ENCODE measurements around the gene CCDC88C. TPM values are rescaled to one million over a fixed set of nuclear protein-coding genes. Genes with fewer than 3 reads are reported as not detected.
A peak's percentile ranks its signal among the peaks of the same experiment; 100 is the strongest.

CCDC88C gene
- total RNA-seq, 6 experiments from 2014 or later: 0.09 to 0.61 (median 0.19) TPM; not detected in 3

DNA sequence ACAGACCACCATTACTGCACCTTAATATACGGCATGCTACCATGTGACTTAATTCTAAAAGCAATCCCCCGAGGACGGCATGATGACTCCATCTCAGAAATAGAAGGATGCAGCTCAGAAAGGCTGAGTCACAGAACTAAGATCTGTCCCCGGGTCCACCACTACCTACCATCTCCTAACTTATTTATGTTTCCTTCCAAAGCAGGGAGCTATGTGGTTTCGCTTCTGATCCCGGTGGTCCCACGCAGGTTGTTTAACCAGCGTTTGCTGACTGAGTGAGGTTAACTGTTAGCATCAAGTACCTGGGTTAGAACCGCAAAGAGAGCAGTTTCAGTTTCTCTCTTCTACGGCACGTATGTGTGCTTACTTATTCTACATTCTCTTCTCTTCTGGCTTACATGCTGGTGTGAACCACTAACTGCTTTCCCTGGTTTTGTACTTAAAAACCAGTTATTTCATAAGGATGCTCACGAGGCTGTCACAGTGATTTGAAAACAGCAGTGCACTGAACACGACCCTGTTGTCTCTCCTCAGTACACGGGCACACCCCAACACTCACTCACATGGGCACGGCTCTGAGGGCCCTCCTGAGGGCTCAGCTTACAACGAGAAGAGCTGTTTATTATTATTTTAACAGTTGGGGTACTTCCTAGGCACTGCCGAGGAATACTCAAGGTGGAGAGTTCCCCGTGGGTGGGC, 66.7 kb downstream of the CCDC88C start:
- no peaks in the 10 kb centered on the region for H3K36me3 Mint-ChIP-seq (ENCODE audit: low read depth)
- no peaks in the 10 kb centered on the region for H3K9me3 Mint-ChIP-seq
- H3K4me1 Mint-ChIP-seq (ENCODE audit: low read depth): peaks cover 10% of the 10 kb centered on the region; the same call in 1 of the 2 replicates
- peak overlapping the region; percentile 81; the same call in 1 of the 2 replicates for H3K4me3 Mint-ChIP-seq
- TF ChIP-seq, protein P1, sequence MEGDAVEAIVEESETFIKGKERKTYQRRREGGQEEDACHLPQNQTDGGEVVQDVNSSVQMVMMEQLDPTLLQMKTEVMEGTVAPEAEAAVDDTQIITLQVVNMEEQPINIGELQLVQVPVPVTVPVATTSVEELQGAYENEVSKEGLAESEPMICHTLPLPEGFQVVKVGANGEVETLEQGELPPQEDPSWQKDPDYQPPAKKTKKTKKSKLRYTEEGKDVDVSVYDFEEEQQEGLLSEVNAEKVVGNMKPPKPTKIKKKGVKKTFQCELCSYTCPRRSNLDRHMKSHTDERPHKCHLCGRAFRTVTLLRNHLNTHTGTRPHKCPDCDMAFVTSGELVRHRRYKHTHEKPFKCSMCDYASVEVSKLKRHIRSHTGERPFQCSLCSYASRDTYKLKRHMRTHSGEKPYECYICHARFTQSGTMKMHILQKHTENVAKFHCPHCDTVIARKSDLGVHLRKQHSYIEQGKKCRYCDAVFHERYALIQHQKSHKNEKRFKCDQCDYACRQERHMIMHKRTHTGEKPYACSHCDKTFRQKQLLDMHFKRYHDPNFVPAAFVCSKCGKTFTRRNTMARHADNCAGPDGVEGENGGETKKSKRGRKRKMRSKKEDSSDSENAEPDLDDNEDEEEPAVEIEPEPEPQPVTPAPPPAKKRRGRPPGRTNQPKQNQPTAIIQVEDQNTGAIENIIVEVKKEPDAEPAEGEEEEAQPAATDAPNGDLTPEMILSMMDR (IDR thresholded peaks at IDR 0.05): no peak
- H3K27ac Mint-ChIP-seq: no peak overlapping the region; the same call in 1 of the 2 replicates
- no peak for DNase-seq
- H3K27me3 Mint-ChIP-seq (ENCODE audit: insufficient read depth): peaks cover 50% of the 10 kb centered on the region

DNA sequence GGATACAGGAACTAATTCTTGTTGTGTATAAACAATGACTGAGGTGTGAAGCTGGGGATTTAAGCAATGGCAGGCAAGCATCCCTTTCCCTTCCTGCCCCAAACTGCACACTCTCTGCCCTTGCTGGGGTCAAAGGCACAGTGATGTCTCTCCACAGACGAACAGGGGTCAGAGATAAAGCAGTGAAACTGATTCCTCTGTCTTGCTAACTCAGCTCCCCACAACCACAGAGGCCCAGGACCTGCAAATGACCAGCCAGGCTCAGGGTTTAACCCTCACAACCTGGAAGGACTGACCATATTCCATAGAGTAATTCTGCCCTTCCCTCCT, 67.2 kb downstream of the CCDC88C start:
- H3K27me3 Mint-ChIP-seq (ENCODE audit: insufficient read depth): peaks cover 45% of the 10 kb centered on the region
- TF ChIP-seq, protein P1 (IDR thresholded peaks at IDR 0.05): no peak
- no peak for DNase-seq
- no peak overlapping the region for H3K27ac Mint-ChIP-seq
- peak overlapping the region; percentile 81; the same call in 1 of the 2 replicates for H3K4me3 Mint-ChIP-seq
- peaks cover 10% of the 10 kb centered on the region; the same call in 1 of the 2 replicates for H3K4me1 Mint-ChIP-seq (ENCODE audit: low read depth)
- H3K9me3 Mint-ChIP-seq: no peaks in the 10 kb centered on the region
- H3K36me3 Mint-ChIP-seq (ENCODE audit: low read depth): no peaks in the 10 kb centered on the region

DNA sequence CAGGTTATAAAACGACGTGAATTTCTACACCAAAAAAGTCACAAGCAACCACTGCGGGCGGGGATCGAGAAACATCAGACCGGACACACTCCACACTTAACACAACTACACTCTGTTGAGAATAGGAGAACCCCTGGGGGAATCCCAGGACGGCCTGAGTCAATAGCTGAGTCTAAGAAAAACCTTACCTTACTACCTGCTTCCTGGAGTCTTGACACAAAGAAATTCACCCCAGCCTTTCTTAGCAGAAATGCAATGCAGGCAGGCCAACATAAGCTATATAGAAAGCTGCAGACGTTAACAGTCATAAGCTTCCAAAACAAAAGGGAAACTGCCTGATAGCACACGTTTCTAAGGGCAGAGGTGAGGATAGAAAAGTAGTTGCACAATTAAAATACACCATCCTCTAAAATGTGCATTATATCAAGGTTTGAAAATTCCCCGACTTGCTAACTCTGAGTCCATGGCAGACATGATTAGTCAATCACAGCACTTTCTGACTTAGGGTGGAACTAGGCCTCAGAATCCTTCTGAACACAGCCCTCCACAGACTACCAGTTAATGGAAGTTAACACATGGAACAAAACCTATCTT, 68.0 kb downstream of the CCDC88C start:
- Mint-ChIP-seq H3K9me3 (no peaks in the 10 kb centered on the region), H3K27me3 (ENCODE audit: insufficient read depth) (peaks cover 39% of the 10 kb centered on the region), H3K27ac (no peak overlapping the region), H3K36me3 (ENCODE audit: low read depth) (no peaks in the 10 kb centered on the region), H3K4me3 (no peak overlapping the region), H3K4me1 (ENCODE audit: low read depth) (peaks cover 10% of the 10 kb centered on the region; the same call in 1 of the 2 replicates)
- DNase-seq: no peak
- TF ChIP-seq, protein P1 (IDR thresholded peaks at IDR 0.05): no peak

DNA sequence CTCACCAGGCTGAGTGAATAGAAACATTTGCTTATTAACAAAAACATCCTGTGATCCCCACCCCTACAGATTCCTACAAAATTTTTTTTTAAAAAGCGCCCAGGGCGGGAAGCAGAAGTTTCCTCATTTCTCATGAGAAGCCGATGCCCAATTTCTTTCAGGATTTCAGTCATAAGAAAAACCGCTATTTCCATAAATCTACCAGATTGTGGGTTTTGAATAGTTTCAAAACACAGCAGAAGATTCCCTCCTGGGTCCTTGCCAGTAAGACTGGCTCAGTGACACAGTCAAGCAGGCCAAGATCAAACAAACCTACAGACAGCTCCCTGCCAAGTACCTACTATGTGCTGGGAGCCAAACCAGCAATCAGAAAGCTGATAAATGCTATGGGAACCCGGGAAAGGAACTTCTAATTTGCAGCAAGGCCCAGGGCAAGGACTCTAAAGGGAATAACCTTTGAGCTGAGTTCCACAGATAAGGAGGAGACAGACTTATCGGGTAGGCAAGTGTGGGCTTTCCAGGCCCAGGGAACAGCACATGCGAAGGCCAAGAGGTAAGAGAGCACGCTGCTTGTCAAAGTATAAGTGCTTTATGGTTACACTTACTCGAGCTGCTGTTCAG, 68.7 kb downstream of the CCDC88C start:
- no peak overlapping the region for H3K4me3 Mint-ChIP-seq
- H3K9me3 Mint-ChIP-seq: no peaks in the 10 kb centered on the region
- DNase-seq: no peak
- no peak overlapping the region for H3K27ac Mint-ChIP-seq
- TF ChIP-seq, protein P1 (IDR thresholded peaks at IDR 0.05): no peak
- H3K27me3 Mint-ChIP-seq (ENCODE audit: insufficient read depth): peaks cover 40% of the 10 kb centered on the region
- no peaks in the 10 kb centered on the region for H3K36me3 Mint-ChIP-seq (ENCODE audit: low read depth)
- H3K4me1 Mint-ChIP-seq (ENCODE audit: low read depth): peaks cover 10% of the 10 kb centered on the region; the same call in 1 of the 2 replicates

DNA sequence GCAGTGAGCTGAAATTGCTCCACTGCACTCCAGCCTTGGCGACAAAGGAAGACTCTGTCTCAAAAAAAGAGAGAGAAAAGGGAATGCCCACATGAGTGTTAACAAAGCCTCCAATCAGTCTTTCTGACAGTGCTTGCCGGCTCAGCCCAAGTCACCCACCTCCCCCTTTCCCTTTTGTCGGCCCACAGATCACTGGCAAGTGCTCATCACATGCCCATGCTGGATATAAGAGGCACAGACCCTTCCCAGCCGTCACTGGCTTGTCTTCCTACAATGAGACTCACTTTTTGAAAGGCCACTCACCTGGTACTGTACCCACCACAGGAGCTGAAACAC, 70.8 kb downstream of the CCDC88C start:
- Mint-ChIP-seq H3K27ac (no peak overlapping the region), H3K9me3 (no peaks in the 10 kb centered on the region), H3K4me3 (no peak overlapping the region), H3K27me3 (ENCODE audit: insufficient read depth) (peaks cover 25% of the 10 kb centered on the region), H3K4me1 (ENCODE audit: low read depth) (peaks cover 10% of the 10 kb centered on the region; the same call in 1 of the 2 replicates), H3K36me3 (ENCODE audit: low read depth) (no peaks in the 10 kb centered on the region)
- no peak for DNase-seq
- TF ChIP-seq, protein P1 (IDR thresholded peaks at IDR 0.05): no peak

All from HFFc6 (cell line).